Measurements from ENCODE around the gene SYNE1. TPM values are rescaled to one million over a fixed set of nuclear protein-coding genes. Genes with fewer than 3 reads are reported as not detected.

The SYNE1 gene
- total and polyA plus RNA-seq, 5 experiments from 2014 or later = 40.7 to 186 (median 69.5) TPM

GRCh38 chr6:152394303-152394702 is 242.9 kb downstream of the SYNE1 start:
- Mint-ChIP-seq H3K4me1 (no peaks in the 10 kb centered on the region), H3K9me3 (peaks cover 0 to 2% (median 0%) of the 10 kb centered on the region in 9 donors), H3K4me3 (no peak overlapping the region), H3K27me3 (peaks cover 6 to 14% (median 10%) of the 10 kb centered on the region in 5 donors), H3K27ac (no peak overlapping the region), H3K36me3 (no peaks in the 10 kb centered on the region)
- DNase-seq = no peak
- POLR2A ChIA-PET = no interaction called here
- ATAC-seq = no peak

- no peak overlapping the region for H3K4me3 Mint-ChIP-seq
- POLR2A ChIA-PET = no interaction called here
- peaks cover 8 to 21% (median 16%) of the 10 kb centered on the region in 5 donors for H3K27me3 Mint-ChIP-seq
- H3K36me3 Mint-ChIP-seq = no peaks in the 10 kb centered on the region
- no peak for DNase-seq
- ATAC-seq = no peak
- peaks cover 0 to 2% (median 0%) of the 10 kb centered on the region in 9 donors for H3K9me3 Mint-ChIP-seq
- H3K4me1 Mint-ChIP-seq = no peaks in the 10 kb centered on the region
- H3K27ac Mint-ChIP-seq = no peak overlapping the region
Measured at GRCh38 chr6:152391179-152391880, 245.8 kb downstream of the SYNE1 start.

- Mint-ChIP-seq H3K4me3 (no peak overlapping the region), H3K27me3 (peaks cover 15 to 28% (median 21%) of the 10 kb centered on the region in 5 donors), H3K9me3 (no peaks in the 10 kb centered on the region), H3K27ac (no peak overlapping the region), H3K4me1 (no peaks in the 10 kb centered on the region), H3K36me3 (no peaks in the 10 kb centered on the region)
- ATAC-seq (no peak), DNase-seq (no peak)
- POLR2A ChIA-PET = no interaction called here
Measured at GRCh38 chr6:152387091-152387490, 250.1 kb downstream of the SYNE1 start.

GRCh38 chr6:152386131-152386530 is 251.0 kb downstream of the SYNE1 start:
- DNase-seq = no peak

DNA sequence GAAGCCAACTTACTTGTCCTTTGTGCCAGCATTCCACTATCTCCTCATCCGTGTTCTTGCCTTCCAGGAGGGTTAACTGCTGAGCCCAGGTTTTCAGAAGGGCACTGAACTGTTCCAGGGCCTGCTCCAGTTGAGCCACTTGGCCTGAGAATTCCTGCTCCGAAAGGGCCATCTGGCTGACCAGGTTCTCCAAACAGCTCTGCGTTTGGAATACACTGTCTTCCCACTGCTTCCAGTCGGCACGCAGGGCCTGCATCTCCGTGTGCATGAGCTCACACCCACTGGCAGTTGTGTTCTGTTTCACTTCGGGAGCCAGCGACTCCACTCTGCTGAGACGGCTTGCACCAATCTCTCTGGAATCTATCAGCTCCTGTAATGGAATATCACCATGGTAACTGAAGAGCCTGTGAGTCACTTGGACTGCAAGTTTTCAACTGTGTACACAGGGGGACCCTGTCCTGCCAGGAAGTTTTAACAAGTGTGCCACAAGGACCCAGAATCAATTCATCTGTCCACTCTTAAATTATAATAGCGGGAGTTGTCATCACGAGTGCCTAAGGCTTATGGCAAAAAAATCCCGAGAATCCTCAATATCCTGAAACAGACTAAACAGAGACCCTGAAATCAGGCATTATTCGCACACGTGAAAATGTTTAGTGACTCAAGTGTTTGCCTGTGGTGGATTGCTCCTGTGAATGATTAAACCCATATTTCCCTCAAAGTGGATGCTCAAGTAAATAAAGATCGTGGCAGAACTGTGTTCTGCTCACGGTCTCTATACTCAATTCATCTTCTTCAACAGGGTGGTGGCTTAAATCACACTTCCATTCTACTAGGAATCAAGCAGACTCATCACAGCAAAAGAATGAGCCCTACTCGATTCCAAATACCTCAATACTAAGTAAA is 255.9 kb downstream of the SYNE1 start:
- H3K9me3 Mint-ChIP-seq = no peaks in the 10 kb centered on the region
- H3K4me1 Mint-ChIP-seq = no peaks in the 10 kb centered on the region
- POLR2A ChIA-PET = no interaction called here
- H3K36me3 Mint-ChIP-seq = no peaks in the 10 kb centered on the region
- no peak overlapping the region for H3K4me3 Mint-ChIP-seq
- peak overlapping the region in 1 of 10 donors; percentile 84 for H3K27ac Mint-ChIP-seq
- DNase-seq = no peak
- ATAC-seq = no peak
- peaks cover 9 to 18% (median 16%) of the 10 kb centered on the region in 5 donors for H3K27me3 Mint-ChIP-seq

More at GRCh38 chr6:152386131-152386530, 251.0 kb downstream of the SYNE1 start:
- POLR2A ChIA-PET = no interaction called here
- Mint-ChIP-seq H3K4me3 (no peak overlapping the region), H3K9me3 (no peaks in the 10 kb centered on the region), H3K27ac (no peak overlapping the region), H3K36me3 (no peaks in the 10 kb centered on the region), H3K27me3 (peaks cover 15 to 28% (median 17%) of the 10 kb centered on the region in 5 donors), H3K4me1 (no peaks in the 10 kb centered on the region)
- ATAC-seq = no peak

DNA sequence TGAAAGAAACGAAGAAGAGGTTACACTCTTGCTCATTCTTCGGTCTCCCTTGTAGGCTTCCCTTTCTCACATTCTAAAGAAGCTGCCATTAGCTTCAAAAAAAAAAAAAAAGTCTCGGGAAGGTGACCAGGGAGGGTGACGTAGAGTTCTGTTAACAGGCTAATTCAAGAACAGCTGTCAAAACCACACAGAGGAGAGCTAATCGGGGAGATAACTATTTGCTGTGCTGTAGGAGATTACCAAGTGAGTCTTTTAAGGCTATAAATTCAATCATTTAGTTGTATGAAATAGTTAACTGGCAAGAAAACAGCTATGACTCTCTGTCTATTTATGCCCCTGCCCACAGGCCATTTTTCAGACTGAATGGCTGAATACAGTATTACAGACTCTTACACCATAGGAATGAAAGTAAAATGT is 256.8 kb downstream of the SYNE1 start:
- Mint-ChIP-seq H3K4me3 (no peak overlapping the region), H3K9me3 (no peaks in the 10 kb centered on the region), H3K4me1 (no peaks in the 10 kb centered on the region), H3K27me3 (peaks cover 9 to 18% (median 16%) of the 10 kb centered on the region in 5 donors), H3K27ac (peak overlapping the region in 1 of 10 donors; percentile 34), H3K36me3 (no peaks in the 10 kb centered on the region)
- POLR2A ChIA-PET = no interaction called here
- DNase-seq = no peak
- ATAC-seq = no peak

DNA sequence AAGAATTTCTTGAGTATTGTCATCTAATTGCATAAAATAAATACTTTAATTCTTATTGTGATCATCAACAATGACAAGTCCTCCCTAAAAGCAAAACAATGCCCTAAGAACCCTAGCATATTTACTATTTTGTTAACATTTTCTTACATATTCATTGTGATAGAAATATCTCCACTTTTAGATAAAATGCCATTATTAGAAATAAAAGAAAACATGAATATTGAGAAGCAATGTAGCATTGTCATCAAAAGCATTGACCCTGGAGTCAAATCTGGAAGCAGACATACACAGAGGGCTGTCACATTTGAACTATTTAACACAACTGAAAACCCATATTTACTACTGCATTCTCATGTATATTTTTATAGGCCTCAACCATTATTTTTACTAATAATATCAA is 257.7 kb downstream of the SYNE1 start:
- H3K4me1 Mint-ChIP-seq = no peaks in the 10 kb centered on the region
- no peak for DNase-seq
- no peak overlapping the region for H3K27ac Mint-ChIP-seq
- ATAC-seq = no peak
- peaks cover 9 to 17% (median 16%) of the 10 kb centered on the region in 5 donors for H3K27me3 Mint-ChIP-seq
- POLR2A ChIA-PET = no interaction called here
- H3K9me3 Mint-ChIP-seq = no peaks in the 10 kb centered on the region
- no peak overlapping the region for H3K4me3 Mint-ChIP-seq
- no peaks in the 10 kb centered on the region for H3K36me3 Mint-ChIP-seq

DNA sequence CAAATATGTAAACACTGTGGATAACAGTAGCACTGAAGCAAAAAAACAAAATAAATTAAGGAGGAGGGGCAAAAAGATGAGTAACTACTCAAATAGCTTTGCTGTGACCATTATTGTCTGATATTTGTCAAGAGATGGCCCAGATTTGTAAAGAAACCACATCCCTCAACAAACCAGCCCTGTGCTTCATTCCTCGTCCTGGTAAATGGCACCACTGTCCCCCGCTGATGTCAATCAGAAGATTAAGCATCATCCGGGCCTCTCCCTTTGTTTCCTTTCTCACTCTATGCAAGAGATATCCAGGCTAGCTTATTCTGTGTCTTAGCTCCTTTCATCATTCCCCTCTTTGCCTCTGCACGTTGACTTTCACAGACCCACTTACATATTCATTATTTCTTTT is 259.0 kb downstream of the SYNE1 start:
- H3K4me3 Mint-ChIP-seq = no peak overlapping the region
- H3K4me1 Mint-ChIP-seq = no peaks in the 10 kb centered on the region
- no peak for ATAC-seq
- H3K27me3 Mint-ChIP-seq = peaks cover under 1 to 8% (median 4%) of the 10 kb centered on the region in 5 donors
- H3K9me3 Mint-ChIP-seq = no peaks in the 10 kb centered on the region
- no peak for DNase-seq
- POLR2A ChIA-PET = no interaction called here
- no peak overlapping the region for H3K27ac Mint-ChIP-seq
- no peaks in the 10 kb centered on the region for H3K36me3 Mint-ChIP-seq

- DNase-seq (no peak), ATAC-seq (no peak)
- Mint-ChIP-seq H3K27ac (no peak overlapping the region), H3K4me3 (no peak overlapping the region), H3K9me3 (no peaks in the 10 kb centered on the region), H3K36me3 (no peaks in the 10 kb centered on the region), H3K27me3 (peaks cover 4 to 8% (median 5%) of the 10 kb centered on the region in 5 donors), H3K4me1 (no peaks in the 10 kb centered on the region)
- POLR2A ChIA-PET = no interaction called here
Measured at GRCh38 chr6:152375197-152375596, 262.0 kb downstream of the SYNE1 start.

DNA sequence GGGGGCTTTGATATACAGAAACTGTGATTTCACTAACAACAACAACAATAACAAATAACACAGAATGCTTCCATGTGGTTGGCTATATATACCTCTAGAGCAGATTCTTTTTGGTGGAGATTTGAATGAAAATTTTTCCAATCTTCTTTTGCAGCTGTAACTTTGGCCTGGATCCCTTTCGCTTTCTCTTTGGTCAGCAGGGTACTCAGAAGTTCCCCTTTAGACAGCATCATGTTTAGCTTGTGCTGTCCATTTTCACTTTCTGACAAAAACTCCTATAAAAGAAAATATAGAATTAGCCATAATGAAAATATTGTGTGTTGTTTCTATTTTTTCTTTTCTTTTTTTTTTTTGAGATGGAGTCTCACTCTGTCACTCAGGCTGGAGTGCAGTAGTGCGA is 264.2 kb downstream of the SYNE1 start:
- no peaks in the 10 kb centered on the region for H3K4me1 Mint-ChIP-seq
- DNase-seq (no peak), ATAC-seq (no peak)
- no peak overlapping the region for H3K4me3 Mint-ChIP-seq
- peaks cover 4 to 24% (median 12%) of the 10 kb centered on the region in 5 donors for H3K27me3 Mint-ChIP-seq
- no peak overlapping the region for H3K27ac Mint-ChIP-seq
- POLR2A ChIA-PET = no interaction called here
- H3K36me3 Mint-ChIP-seq = no peaks in the 10 kb centered on the region
- no peaks in the 10 kb centered on the region for H3K9me3 Mint-ChIP-seq

DNA sequence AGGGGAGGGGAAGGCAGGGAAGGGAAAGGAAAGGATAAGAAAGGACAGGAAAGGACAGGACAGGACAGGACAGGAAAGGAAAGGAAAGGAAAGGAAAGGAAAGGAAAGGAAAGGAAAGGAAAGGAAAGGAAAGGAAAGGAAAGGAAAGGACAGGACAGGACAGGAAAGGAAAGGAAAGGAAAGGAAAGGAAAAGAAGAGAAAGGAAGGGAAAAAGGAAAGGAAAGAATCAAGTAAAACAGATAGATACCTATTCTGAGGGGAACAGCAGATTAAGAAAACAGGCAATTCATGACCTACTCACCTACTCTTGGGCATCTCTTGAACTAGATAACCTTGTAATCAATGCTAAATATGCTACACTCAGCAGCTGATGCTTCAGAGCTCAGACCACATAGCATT is 265.4 kb downstream of the SYNE1 start:
- H3K36me3 Mint-ChIP-seq = no peaks in the 10 kb centered on the region
- H3K4me3 Mint-ChIP-seq = no peak overlapping the region
- no peak for ATAC-seq
- peak overlapping the region in 1 of 10 donors; percentile 12 for H3K27ac Mint-ChIP-seq
- POLR2A ChIA-PET = no interaction called here
- H3K4me1 Mint-ChIP-seq = no peaks in the 10 kb centered on the region
- no peaks in the 10 kb centered on the region for H3K9me3 Mint-ChIP-seq
- DNase-seq = no peak
- H3K27me3 Mint-ChIP-seq = peaks cover 4 to 24% (median 13%) of the 10 kb centered on the region in 5 donors

- Mint-ChIP-seq H3K27ac (no peak overlapping the region), H3K27me3 (peaks cover 6 to 26% (median 19%) of the 10 kb centered on the region in 5 donors), H3K36me3 (no peaks in the 10 kb centered on the region), H3K9me3 (no peaks in the 10 kb centered on the region), H3K4me3 (no peak overlapping the region), H3K4me1 (no peaks in the 10 kb centered on the region)
- no peak for ATAC-seq
- POLR2A ChIA-PET = no interaction called here
- no peak for DNase-seq
Measured at GRCh38 chr6:152368751-152369624, 268.2 kb downstream of the SYNE1 start.

Data from naive thymus-derived CD8-positive, alpha-beta T cell (primary cell).